Measurements from ENCODE around the gene STON1.

GRCh38 chr2:48529676-48530032, 300 bp upstream of the STON1 start:
- TF ChIP-seq CTCF (IDR thresholded peaks at IDR 0.05) = no peak
- TF ChIP-seq EZH2phosphoT487 (IDR thresholded peaks at IDR 0.05) = no peak
